HepG2 (cell line): Measurements from ENCODE around the gene PXMP2. TPM values are rescaled to one million over a fixed set of nuclear protein-coding genes. Genes with fewer than 3 reads are reported as not detected.

Source experiments
- ATAC-seq: fragments of 200-7000 bp; cut with Tn5 transposase; 3 replicates; pipeline ENCODE4 v1.9.1; 2020; ENCODE audit warnings: mild to moderate bottlenecking, moderate library complexity
- BruUV-seq: library from RNA; stranded (reverse); fragments of 400-500 nt; replicated peaks from 2 replicates; lab custom pipeline; 2021; lab: Mats Ljungman, UMichigan
- CTCF ChIA-PET: fragments of 300-600 bp; formaldehyde crosslinking; extraction: SDS; loops from one replicate; lab custom pipeline; 2021; ENCODE audit warnings: low total read pairs, inconsistent platforms, low intra/inter-chr PET ratio; lab: Yijun Ruan, JAX
- POLR2A ChIA-PET: fragments of 350-600 bp; sonication (Branson Sonifier 250); formaldehyde crosslinking; loops from one replicate; lab custom pipeline; 2020; ENCODE audit warnings: antibody characterized with exemption, inconsistent platforms; lab: Yijun Ruan, JAX
- DNase-seq: peaks from one replicate; pipeline ENCODE4 v3.0.0-alpha.2; 2015; ENCODE audit warnings: low spot score
- FAIRE-seq: peaks from 3 replicates; lab custom pipeline; 2011; peaks lifted over from hg19 to GRCh38; lab: Jason Lieb, UNC
- H2AFZ ChIP-seq: one replicate; pipeline ENCODE4 v1.6.1; 2011; ENCODE audit warnings: low read length, inconsistent platforms
- H3K27ac ChIP-seq: fragments of 300-600 bp; 3 replicates; pipeline ENCODE4 v1.8.0; 2011; ENCODE audit warnings: mixed run types, mild to moderate bottlenecking, mixed read lengths, low read length, inconsistent platforms; ENCODE audit not compliant: insufficient read depth; ENCODE audit errors: extremely low read length
- H3K27me3 ChIP-seq, 2 experiments: fragments of 200-600 bp in 1 of 2; 2 replicates in 1 of 2; 3 replicates in 1 of 2; pipeline versions ENCODE4 v1.6.0 to v1.8.0; 2011; ENCODE audit warnings: low read length in 2 of 2, mild to moderate bottlenecking in 2 of 2, moderate library complexity in 2 of 2, inconsistent platforms in 1 of 2; ENCODE audit not compliant: insufficient read depth in 2 of 2, control insufficient read depth in 1 of 2
- H3K36me3 ChIP-seq, 2 experiments: fragments of 200-600 bp in 1 of 2; replicated peaks in 1 of 2; 2 replicates in 1 of 2; 3 replicates in 1 of 2; pipeline versions ENCODE4 v1.5.1 to v1.8.0; 2011; ENCODE audit warnings: low read length in 2 of 2, inconsistent platforms in 1 of 2; ENCODE audit not compliant: insufficient read depth in 2 of 2, control insufficient read depth in 1 of 2
- H3K4me1 ChIP-seq: 2 replicates; pipeline ENCODE4 v1.5.1; 2012; ENCODE audit warnings: low read length, inconsistent platforms; ENCODE audit not compliant: insufficient read depth
- H3K4me2 ChIP-seq: 2 replicates; pipeline ENCODE4 v1.6.0; 2011; ENCODE audit warnings: low read depth, low read length, inconsistent platforms
- H3K4me3 ChIP-seq, 3 experiments: fragments of 200-600 bp in 1 of 3; sonication (generic), shearing (Covaris generic) in 1 of 3; replicated peaks in 1 of 3; 2 replicates each; pipeline ENCODE4 v1.5.1; 2011 to 2016; ENCODE audit warnings: low read length in 3 of 3, inconsistent platforms in 2 of 3, low read depth in 2 of 3, mild to moderate bottlenecking in 2 of 3, control low read depth in 1 of 3, mixed read lengths in 1 of 3; ENCODE audit not compliant: insufficient read depth in 1 of 3
- H3K79me2 ChIP-seq: one replicate; pipeline ENCODE4 v1.6.1; 2011; ENCODE audit warnings: low read length, inconsistent platforms; ENCODE audit not compliant: insufficient read depth
- H3K9ac ChIP-seq: 2 replicates; pipeline ENCODE4 v1.6.0; 2011; ENCODE audit warnings: mild to moderate bottlenecking, low read depth, low read length, inconsistent platforms; ENCODE audit not compliant: insufficient read depth
- H3K9me3 ChIP-seq: 2 replicates; pipeline ENCODE4 v1.5.1; 2012; ENCODE audit warnings: mild to moderate bottlenecking, low read length
- H4K20me1 ChIP-seq: 2 replicates; pipeline ENCODE4 v1.6.0; 2011; ENCODE audit warnings: inconsistent platforms, mild to moderate bottlenecking, low read length, moderate library complexity; ENCODE audit not compliant: insufficient read depth
- CHD2 ChIP-seq: IDR thresholded peaks from 2 replicates; pipeline ENCODE4 v1.6.1; 2011; ENCODE audit warnings: low read depth, low read length, improper control_type of control experiment
- GMEB1 ChIP-seq: sonication (generic); formaldehyde crosslinking; IDR thresholded peaks from 2 replicates; pipeline ENCODE4 v1.5.1; 2020; ENCODE audit warnings: missing genetic modification reagents, mild to moderate bottlenecking, borderline replicate concordance
- PAXIP1 ChIP-seq: sonication (generic); formaldehyde crosslinking; conservative IDR thresholded peaks from 2 replicates; pipeline ENCODE4 v1.4.0; 2020; ENCODE audit warnings: mild to moderate bottlenecking, missing genetic modification reagents, moderate library complexity
- PITX1 ChIP-seq: sonication (generic); formaldehyde crosslinking; IDR thresholded peaks from 2 replicates; pipeline ENCODE4 v1.5.1; 2020; ENCODE audit warnings: mild to moderate bottlenecking, missing genetic modification reagents
- ZNF577 ChIP-seq: sonication (generic); formaldehyde crosslinking; IDR thresholded peaks from 2 replicates; pipeline ENCODE4 v1.4.0; 2020; ENCODE audit warnings: mild to moderate bottlenecking, low read depth, missing genetic modification reagents, borderline replicate concordance
- WGBS: methylation state at CpG from one replicate; pipeline ENCODE4 v1.1.6; 2017; ENCODE audit warnings: low lambda C conversion rate; 5-methylcytosine and 5-hydroxymethylcytosine counted together
- in situ Hi-C: cut with HindIII; loops from 2 replicates; pipeline ENCODE4 v1.10.0; 2017; ENCODE audit warnings: low pct_unique_long_range_greater_than_20kb; ENCODE audit not compliant: extremely low pct_ligation_motif_present
- intact Hi-C: fragments of 100-400 bp; cut with micrococcal nuclease; formaldehyde crosslinking; loops from one replicate; pipeline ENCODE4 v1.10.0; 2022; ENCODE audit not compliant: unreplicated experiment
- polyA plus RNA-seq, 8 experiments: library from polyadenylated mRNA; depleted of rRNA in 3 of 8; stranded (reverse) in 7 of 8; unstranded in 1 of 8; fragments of >200 nt; fragmentation: Illumina TruSeq in 4 of 8; extraction: Trizol in 4 of 8; gene quantifications; 2 replicates each; pipeline versions ENCODE4 v1.2.1 to v1.2.3, GENCODE V29; 2011 to 2016; ENCODE audit warnings: low read depth in 4 of 8, missing spikeins in 1 of 8, mixed read lengths in 1 of 8; ENCODE audit not compliant: insufficient read depth in 1 of 8
- total RNA-seq, 5 experiments: library from RNA; depleted of rRNA; stranded (reverse); fragments of >200 nt; fragmentation: Illumina TruSeq; extraction: Trizol; gene quantifications; 2 replicates each; pipeline ENCODE4 v1.2.3, GENCODE V29; 2016; ENCODE audit warnings: low read depth in 1 of 5

The PXMP2 gene
- total and polyA plus RNA-seq, 2 of the 13 experiments (the other 11 are each of a cell fraction or from before 2014, with no cell fraction given): 25.5 to 42.9 TPM

DNA sequence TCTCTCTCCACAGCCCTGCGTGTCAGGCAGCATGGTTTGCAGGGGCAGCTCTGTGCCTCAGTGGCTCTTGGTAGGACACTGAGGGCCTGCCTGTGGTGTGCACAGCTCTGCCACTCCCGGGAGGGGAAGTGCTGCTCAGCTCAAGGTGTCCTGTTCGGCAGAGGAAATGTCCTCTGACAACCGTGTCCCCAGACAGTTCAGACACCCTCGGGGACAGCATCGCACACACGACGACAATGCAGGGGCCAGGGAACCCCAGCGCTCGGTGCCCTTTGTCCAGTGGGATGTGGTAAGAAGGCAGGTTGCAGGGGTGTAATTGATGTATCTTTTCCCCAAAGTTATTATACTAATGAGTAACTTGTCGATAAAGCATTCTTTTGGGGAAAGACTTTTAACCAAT, 60.0 kb downstream of the PXMP2 start (continued):
- TF ChIP-seq GMEB1 (CRISPR knock-in tag) (no peak), PAXIP1 (no peak), CHD2 (no peak), ZNF577 (CRISPR knock-in tag) (no peak)

GRCh38 chr12:132747896-132748295, 60.5 kb downstream of the PXMP2 start:
- Histone ChIP-seq H3K27ac (no peak overlapping the region), H3K4me3 (no peak overlapping the region), H3K4me1 (no peaks in the 10 kb centered on the region), H2AFZ (no peak overlapping the region), H4K20me1 (no peaks in the 10 kb centered on the region), H3K9me3 (no peaks in the 10 kb centered on the region), H3K9ac (no peak overlapping the region), H3K79me2 (peaks cover 10% of the 10 kb centered on the region), H3K27me3 (no peaks in the 10 kb centered on the region), H3K4me2 (no peak overlapping the region), H3K36me3 (peaks cover 44 to 72% of the 10 kb centered on the region in 2 experiments)
- ChIA-PET POLR2A (no interaction called here), CTCF (no interaction called here)
- FAIRE-seq: no peak
- no peak for DNase-seq
- intact Hi-C loops: no loop called here
- no peak for ATAC-seq
- 99% methylated on average over 12 of the region's 22 CpGs for WGBS
- TF ChIP-seq PITX1 (CRISPR knock-in tag): no peak
- no TSS peak for BruUV-seq
- in situ Hi-C loops: no loop called here
